ENCODE measurements around the gene MTHFD1. TPM values are rescaled to one million over a fixed set of nuclear protein-coding genes. Genes with fewer than 3 reads are reported as not detected.

Gene MTHFD1
- 10 to 100 TPM; 16.3 to 77.6 (median 52.1) TPM for total RNA-seq
- 10 to 100 TPM; 21.5 to 63.7 TPM for polyA plus RNA-seq
- long read RNA-seq, donor 1, transcript MTHFD1-201 (28 exons, 3,136 nt), result major isoform, 103 of 159 reads
- long read RNA-seq, donor 1, partial matches to known transcripts, result 26 of 159 reads
- long read RNA-seq, donor 1, other reads (novel, unspliced or antisense), result 30 of 159 reads
- long read RNA-seq, donor 2, transcript MTHFD1-201 (28 exons, 3,136 nt), result major isoform, 13 of 18 reads
- long read RNA-seq, donor 2, partial matches to known transcripts, result 0 of 18 reads
- long read RNA-seq, donor 2, other reads (novel, unspliced or antisense), result 5 of 18 reads
- long read RNA-seq, donor 3, full-length matches to known transcripts, result 110 of 144 reads
- long read RNA-seq, donor 3, partial matches to known transcripts, result 15 of 144 reads
- long read RNA-seq, donor 3, other reads (novel, unspliced or antisense), result 19 of 144 reads

DNA sequence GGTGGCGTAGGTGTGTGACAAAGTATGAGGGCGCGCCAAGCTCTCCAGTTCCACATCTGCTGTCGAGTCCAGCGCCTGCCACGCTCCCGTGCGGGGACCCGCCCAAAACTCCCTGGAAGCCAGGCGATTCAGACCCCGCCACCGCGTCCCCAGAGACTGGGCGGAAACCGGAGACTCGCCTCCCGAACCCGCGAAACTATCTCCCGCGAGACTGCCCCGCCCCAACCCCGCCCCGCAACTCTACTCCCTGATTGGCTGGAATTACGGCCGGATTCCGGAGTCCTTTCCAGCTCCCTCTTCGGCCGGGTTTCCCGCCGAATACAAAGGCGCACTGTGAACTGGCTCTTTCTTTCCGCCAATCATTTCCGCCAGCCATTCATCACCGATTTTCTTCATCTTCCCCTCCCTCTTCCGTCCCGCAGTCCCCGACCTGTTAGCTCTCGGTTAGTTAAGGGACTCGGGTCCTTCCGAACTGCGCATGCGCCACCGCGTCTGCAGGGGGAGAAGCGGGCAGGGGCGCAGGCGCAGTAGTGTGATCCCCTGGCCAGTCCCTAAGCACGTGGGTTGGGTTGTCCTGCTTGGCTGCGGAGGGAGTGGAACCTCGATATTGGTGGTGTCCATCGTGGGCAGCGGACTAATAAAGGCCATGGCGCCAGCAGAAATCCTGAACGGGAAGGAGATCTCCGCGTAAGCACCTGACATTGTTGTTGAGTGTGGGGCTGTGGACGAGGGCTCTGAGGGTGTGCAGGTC is at the start of gene MTHFD1:
MTHFD1 (plus strand) TSS at position 572 of the 751 bp plus-strand sequence; CDS start at position 647, 75 bp downstream.
- Histone ChIP-seq H3K4me3 (peak within 1 kb of the TSS; percentile 90), H3K27me3 (no peaks in the 10 kb centered on the region), H3K27ac (peak within 1 kb of the TSS; percentile 54 to 69), H3K36me3 (no peaks in the 10 kb centered on the region), H3K4me1 (ENCODE audit: insufficient read depth) (no peaks in the 10 kb centered on the region), H3K9me3 (no peaks in the 10 kb centered on the region)
- DNase-seq, result peak; percentile 98 to 99 (median 99)
- 0 to 1% (median 0%) methylated on average over 53 to 58 of the region's 58 CpGs for WGBS, 3 donors
- TF ChIP-seq EP300 (IDR thresholded peaks at IDR 0.05), result no peak
- TF ChIP-seq, protein P1, sequence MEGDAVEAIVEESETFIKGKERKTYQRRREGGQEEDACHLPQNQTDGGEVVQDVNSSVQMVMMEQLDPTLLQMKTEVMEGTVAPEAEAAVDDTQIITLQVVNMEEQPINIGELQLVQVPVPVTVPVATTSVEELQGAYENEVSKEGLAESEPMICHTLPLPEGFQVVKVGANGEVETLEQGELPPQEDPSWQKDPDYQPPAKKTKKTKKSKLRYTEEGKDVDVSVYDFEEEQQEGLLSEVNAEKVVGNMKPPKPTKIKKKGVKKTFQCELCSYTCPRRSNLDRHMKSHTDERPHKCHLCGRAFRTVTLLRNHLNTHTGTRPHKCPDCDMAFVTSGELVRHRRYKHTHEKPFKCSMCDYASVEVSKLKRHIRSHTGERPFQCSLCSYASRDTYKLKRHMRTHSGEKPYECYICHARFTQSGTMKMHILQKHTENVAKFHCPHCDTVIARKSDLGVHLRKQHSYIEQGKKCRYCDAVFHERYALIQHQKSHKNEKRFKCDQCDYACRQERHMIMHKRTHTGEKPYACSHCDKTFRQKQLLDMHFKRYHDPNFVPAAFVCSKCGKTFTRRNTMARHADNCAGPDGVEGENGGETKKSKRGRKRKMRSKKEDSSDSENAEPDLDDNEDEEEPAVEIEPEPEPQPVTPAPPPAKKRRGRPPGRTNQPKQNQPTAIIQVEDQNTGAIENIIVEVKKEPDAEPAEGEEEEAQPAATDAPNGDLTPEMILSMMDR (IDR thresholded peaks at IDR 0.05), result peak in 1 of 3 donors; percentile 23
- intact Hi-C loops (cut with DNase I), result no loop called here

DNA sequence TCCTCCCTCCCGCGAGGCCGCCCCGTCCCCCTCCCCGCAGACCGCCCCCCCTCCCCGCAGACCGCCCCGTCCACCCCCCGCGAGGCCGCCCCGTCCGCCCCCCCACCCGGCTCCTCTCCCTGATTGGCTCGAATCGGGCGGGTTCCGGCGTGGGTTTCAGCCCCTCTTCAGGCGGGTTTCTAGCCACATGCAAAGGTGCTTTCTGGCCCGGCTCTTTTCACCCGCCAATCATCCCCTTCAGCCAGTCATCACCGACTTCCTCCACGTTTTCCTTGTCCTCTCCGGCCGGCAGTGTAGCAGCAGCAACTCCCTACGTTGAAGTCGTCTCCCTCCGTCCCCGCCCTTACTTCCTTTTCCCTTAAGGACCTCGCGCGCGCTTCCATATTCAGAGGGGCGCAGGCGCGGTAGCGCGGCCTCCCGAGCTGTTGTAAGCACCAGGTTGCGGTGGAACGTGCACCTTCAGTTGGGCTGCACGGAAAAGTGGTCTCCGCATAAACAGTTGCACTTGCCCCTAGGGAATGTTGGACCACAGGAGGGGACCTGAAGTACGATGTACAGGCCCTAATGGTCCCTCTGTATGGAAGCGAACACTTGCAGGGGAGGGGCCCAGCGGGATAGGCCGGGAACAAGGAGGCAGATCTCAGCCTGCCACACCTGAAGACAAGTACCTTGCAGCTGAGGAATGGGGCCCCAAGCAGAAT is 49.4 kb upstream of the MTHFD1 start:
- peak; percentile 92 to 95 (median 94) for DNase-seq
- H3K4me3 ChIP-seq, result peak overlapping the region; percentile 69
- H3K27ac ChIP-seq, result peak overlapping the region in 1 of 2 donors; percentile 69
- no peaks in the 10 kb centered on the region for H3K9me3 ChIP-seq
- whole genome bisulfite sequencing, 3 donors, result 1 to 2% (median 1%) methylated on average over 43 to 49 of the region's 49 CpGs
- H3K36me3 ChIP-seq, result no peaks in the 10 kb centered on the region
- intact Hi-C loops (cut with DNase I), result no loop called here
- H3K4me1 ChIP-seq (ENCODE audit: insufficient read depth), result no peaks in the 10 kb centered on the region
- H3K27me3 ChIP-seq, result no peaks in the 10 kb centered on the region
- TF ChIP-seq POLR2A (IDR thresholded peaks at IDR 0.05) (peak; percentile 56), EP300 (IDR thresholded peaks at IDR 0.05) (no peak)
- TF ChIP-seq, protein P1 (IDR thresholded peaks at IDR 0.05), result peak in 1 of 3 donors; percentile 4

DNA sequence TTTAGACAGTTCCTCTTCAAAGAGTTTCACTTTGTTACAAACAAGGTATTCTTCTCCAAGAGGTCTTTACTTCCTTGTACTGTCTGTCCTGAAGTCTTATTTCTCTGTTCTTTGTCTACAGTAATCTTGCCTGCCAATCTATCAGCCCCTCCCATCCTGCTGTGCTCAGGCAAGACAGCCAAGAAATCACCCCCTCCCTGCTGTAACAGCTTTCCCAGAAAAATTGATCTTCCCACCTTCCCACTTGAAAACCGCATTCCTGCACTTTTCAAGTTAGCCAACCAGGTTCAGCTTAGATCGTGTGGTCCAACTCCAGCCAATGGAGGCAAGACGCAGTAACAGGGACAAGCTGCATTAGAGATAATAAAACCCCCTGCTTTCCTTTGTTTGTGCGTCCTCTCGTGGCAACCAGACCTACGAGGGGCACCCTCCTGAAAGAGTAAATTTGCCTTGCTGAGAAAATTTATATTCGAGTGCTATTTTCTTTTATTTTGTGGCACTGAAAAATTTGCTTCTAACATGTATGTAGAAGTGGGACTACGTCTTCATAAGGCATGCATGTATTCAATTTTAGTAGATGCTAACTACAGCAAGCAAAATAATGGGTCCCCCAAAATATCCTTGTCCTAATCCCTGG is 47.5 kb upstream of the MTHFD1 start:
- intact Hi-C loops (cut with DNase I), result loop anchor here in 3 of 4 donors (10.0 kb wide), 3 partner anchors 134 to 164 kb away; partner anchors contain the start of genes ZBTB1 (in 1 of the 3) and ZBTB25 (in 1 of the 3)
- WGBS, 3 donors, result 95 to 96% (median 95%) methylated on average over 8 of the region's 8 CpGs
- TF ChIP-seq, protein P1 (IDR thresholded peaks at IDR 0.05), result no peak
- TF ChIP-seq POLR2A (IDR thresholded peaks at IDR 0.05) (no peak), EP300 (IDR thresholded peaks at IDR 0.05) (no peak)
- no peaks in the 10 kb centered on the region for H3K27me3 ChIP-seq
- no peaks in the 10 kb centered on the region for H3K9me3 ChIP-seq
- no peak overlapping the region for H3K27ac ChIP-seq
- no peaks in the 10 kb centered on the region for H3K36me3 ChIP-seq
- no peak overlapping the region for H3K4me3 ChIP-seq
- no peak for DNase-seq
- H3K4me1 ChIP-seq (ENCODE audit: insufficient read depth), result no peaks in the 10 kb centered on the region
